Frontal cortex (tissue), 4 donors: ENCODE measurements around the gene RPA1. TPM values are rescaled to one million over a fixed set of nuclear protein-coding genes. Genes with fewer than 3 reads are reported as not detected.
"Not testable (repeated sequence)": the region's sequence is repeated elsewhere in the genome, so short reads cannot be mapped to it uniquely, and the experiment has no call there.

ENCODE experiments used
- DNase-seq, 2 donors: peaks; one replicate each; pipeline ENCODE4 v3.0.0; 2012; ENCODE audit warnings: low spot score in 2 of 2
- FAIRE-seq: peaks from 2 replicates; lab custom pipeline; 2012; peaks lifted over from hg19 to GRCh38; lab: Jason Lieb, UNC
- total RNA-seq: library from RNA; depleted of rRNA; stranded (reverse); fragments of >200 nt; gene quantifications from one replicate; pipeline ENCODE4 v1.2.3, GENCODE V29; 2014
- donor health status: control.
- donor health status: control.
- donor health status: control.

Gene RPA1
- total RNA-seq, 1 donor from 2014 or later: 19.2 TPM

DNA sequence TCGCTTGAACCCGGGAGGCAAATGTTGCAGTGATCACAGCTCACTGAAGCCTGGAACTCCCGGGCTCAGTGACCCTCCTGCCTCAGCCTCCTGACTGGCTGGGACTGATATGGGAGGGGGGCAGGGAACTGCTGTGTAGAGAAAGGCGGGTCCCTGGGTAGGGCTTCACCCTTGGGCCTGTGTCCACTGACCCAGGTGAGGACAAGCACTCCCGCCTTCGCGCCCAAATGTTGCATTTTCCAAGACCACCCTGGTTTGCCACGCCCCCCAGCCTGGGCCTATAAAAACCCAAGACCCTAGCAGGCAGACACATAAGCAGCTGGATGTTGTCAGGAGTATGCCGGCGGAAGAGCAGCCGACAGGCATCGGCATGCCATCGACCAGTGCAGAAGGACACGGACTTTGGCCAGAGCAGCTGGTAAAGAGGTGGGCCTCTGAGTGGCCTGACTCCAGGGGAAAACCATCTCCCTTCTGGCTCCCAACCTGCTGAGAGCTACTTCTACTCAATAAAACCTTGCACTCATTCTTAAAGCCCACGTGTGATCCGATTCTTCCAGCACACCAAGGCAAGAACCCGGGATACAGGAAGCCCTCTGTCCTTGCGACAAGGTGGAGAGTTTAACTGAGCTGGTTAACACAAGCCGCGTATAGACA, 19.2 kb upstream of the RPA1 start:
- DNase-seq (no peak), FAIRE-seq (no peak)

DNA sequence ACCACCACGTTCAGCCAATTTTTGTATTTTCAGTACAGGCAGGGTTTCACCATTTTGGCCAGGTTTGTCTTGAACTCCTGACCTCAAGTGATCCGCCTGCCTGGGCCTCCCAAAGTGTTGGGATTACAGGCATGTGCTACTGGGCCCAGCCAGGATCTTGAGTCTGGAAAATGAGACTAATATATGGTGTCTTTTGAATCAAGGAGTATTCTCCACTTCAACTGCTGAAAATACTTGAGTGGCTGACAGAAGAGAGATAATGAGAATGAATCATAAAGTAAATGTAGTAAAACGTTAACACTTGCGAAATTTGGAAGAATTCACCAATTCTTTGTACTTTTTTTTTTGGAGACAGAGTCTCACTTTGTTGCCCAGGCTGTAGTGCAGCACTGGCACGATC, 16.7 kb upstream of the RPA1 start:
- FAIRE-seq: no peak
- DNase-seq: no peak

DNA sequence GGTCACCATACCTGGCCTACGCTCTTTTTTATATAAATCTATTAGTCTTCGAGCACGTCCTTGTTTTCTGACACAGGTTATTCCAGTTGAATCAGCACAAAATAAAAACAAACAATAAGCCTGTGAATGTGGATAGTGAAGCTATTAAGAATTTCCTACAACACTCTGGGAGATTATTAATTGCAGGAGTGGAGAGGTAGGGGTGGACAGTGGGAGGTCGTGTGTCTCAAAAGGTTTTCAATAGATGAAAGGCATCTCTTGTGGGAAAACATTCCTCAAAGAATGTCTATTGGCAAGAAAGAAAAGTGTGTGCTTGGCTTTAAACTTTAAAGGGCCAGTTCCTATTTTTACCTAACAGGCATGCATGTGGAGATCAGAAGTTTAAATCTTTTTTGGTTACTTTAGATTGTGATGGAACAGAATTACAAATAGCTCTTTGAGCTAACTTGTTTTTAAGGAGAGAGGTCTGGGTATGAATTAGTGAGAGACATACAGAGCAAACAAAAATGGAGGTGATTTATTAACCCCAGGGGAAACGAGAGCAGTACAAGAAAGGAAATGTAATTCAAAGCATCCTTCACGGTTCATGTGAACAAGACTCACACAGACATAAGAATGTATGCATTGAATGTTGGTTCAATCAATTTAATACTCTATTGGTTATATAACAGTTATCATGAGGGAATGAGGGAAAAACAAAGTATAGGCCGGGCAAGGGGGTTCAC, 9.1 kb upstream of the RPA1 start:
- no peak for DNase-seq

DNA sequence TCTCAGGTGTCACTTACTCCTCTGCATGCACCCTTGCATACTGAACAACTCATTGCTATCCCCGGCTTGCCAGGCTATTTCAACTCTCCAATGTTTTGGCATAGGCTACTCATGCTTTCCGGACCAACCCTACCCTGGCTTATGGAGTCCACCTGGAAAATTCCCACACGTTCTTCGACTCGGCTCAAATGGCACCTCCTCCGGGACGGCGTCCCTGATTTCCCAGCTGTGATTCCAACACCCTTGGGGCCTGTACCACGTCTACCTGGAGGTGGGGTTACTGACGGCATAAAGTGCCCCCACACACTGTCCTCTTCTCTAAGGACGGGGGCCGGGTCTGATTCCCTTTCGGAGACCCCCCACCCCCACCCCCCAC, 601 bp upstream of the RPA1 start:
- FAIRE-seq: no peak

More for the DNA sequence above, 9.1 kb upstream of the RPA1 start:
- no peak for FAIRE-seq

DNA sequence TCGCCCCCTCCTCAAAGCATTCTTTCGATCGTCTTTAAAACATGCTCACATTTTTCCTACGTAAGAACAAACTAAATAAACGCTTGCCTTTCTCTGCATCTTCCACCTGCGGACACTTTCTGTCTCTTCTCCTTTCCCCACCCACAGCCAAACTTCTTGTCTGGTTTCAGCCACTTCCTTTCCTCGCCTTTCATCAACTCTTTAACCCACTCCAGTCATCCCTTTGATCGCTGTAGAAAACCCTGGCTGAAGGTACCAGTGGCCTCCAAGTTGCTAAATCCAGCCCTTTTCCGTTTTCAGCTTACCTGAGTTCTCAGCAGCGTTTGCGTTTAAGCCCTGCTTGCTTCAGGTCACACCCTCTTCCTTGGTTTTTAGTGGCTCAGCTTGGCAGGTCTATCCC, 483 bp downstream of the RPA1 start:
- DNase-seq (peak; percentile 12 to 24), FAIRE-seq (no peak)

More for the DNA sequence above, 601 bp upstream of the RPA1 start:
- peak in 1 of 2 donors; percentile 24 for DNase-seq

DNA sequence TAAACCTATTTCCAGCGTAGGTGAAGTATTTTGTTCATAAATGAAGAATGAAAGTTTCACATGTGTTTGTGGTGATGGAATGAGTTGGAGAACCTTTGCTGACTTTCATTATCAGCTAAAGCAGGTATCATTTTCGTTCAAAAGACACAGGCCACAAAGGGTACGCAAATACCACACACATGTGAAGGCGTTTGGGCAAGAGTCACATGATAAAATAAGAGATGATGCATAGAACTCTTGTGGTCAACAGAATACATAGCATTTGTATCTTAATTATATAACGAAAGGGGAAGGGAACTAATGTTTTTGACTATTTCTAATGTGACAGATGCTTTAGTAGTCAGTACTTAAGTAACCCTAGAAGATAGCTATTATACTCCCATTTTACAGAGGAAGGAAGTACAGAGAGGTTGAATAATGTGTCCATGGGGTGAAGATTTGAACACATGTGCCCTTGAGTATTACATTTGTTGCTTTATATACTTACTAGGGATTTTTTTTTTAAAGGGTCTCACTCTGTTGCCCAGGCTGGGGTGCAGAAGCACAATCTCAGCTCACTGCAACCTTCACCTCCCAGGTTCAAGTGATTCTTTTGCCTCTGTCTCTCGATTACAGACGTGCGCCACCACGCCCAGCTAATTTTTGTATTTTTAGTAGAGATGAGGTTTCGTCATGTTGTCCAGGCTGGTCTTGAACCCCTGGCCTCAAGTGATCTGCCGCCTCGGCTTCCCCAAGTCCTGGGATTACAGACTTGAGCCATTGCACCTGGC, 4.8 kb downstream of the RPA1 start:
- no peak for FAIRE-seq
- DNase-seq: no peak

DNA sequence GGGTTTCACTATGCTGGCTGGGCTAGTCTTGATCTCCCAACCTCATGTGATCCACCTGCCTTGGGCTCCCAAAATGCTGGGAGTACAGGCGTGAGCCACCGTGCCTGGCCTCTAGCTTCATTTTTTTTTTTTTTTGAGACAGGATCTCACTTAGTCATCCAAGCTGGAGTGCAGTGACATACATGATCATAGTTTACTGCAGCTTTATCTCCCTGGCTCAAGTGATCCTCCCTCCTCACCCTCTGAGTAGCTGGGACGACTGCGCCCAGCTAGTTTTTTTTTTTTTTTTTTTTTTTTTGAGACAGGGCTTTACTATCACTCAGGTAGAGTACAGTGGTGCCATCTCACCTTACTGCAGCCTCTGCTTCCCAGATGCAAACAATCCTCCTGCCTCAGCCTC, 9.7 kb downstream of the RPA1 start:
- DNase-seq (no peak), FAIRE-seq (no peak)

DNA sequence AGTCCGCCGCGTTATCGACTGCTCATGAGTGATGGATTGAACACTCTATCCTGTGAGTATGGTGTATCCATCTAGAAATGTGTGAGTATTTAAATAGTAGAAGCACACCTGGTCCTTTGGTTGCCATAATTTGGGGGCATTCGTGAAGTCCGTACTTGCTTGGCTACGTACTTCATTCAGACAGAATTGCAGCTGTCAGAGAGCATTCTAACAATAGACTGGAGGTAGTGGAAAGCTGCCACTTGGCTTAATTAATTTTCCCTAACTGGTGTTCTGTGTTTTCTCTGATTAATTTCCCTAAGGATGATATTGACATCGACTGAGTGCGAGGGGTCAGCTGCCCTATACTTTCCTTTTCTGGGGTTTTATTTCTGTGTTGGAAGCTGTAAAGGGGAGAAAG, 14.1 kb downstream of the RPA1 start:
- FAIRE-seq (no peak), DNase-seq (no peak)

DNA sequence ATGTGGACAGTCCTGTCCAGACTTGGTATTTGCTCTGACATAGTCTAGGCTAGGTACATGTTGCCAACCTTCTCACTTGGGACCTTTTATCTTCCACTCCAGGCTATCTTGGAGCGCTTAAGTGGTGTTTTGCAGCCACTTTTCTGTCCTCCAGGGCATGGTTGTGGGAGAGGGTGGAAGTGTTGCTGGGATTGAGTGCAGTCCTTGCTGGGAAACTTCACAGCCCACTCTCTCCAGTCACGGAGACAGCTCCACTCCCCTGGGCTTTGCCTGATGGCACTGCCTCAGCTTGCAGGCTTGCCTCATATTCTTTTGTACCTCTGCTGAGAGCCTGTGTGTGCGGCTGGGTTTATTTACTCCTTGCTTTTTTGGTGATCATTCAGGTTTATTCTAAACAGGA, 17.4 kb downstream of the RPA1 start:
- FAIRE-seq (no peak), DNase-seq (no peak)

DNA sequence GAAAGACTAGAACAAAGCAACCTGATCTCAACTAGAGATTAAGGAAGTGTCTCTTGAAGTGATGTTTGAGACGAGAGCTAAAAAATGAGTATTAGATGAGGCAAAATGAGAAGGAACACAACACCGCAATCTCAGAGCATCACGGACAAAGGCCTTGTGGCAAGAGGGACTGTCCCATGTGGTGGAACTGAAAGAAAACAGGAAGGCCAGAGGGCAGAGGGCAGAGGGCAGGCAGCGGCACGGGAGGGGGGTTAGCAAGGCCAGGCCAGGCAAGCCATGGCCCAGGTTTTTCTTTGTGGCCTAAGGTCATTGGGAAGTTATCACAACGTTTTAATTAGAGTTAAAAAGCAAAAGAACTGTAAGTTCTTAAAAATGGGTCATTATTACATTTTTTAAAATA, 22.5 kb downstream of the RPA1 start:
- FAIRE-seq (no peak), DNase-seq (no peak)

DNA sequence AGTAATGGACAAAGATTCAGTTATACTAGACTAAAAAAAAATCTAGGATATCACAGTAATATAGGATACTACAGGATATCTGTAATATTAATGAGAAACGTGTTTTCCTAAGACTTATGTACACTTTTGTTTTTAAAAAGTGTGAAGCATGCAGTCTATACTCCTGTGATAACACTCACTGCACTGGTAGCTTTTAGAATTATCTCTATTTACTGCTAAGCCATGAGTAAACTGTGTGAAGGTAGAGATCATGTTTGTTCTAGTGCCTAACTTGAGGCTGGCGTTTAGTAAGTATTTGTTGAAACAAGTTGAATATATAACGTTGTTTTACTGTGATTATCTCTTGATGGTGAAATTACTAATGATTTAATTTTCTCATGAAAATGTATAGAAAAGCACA, 23.9 kb downstream of the RPA1 start:
- no peak for FAIRE-seq
- DNase-seq: no peak

DNA sequence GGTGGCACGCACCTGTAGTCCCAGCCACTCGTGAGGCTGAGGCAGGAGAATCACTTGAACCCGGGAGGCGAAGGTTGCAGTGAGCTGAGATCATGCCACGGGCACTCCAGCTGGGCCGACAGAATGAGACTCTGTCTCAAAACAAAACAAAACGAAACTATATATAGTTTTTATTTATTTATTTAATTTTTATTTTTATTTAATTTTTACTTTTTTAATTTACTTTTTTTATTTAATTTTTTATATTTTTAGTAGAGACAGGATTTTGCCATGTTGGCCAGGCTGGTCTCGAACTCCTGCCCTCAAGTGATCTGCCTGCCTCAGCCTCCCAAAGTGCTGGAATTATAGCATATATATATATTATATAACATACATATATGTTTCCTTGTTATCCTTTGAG, 26.7 kb downstream of the RPA1 start:
- DNase-seq: not testable (repeated sequence)

DNA sequence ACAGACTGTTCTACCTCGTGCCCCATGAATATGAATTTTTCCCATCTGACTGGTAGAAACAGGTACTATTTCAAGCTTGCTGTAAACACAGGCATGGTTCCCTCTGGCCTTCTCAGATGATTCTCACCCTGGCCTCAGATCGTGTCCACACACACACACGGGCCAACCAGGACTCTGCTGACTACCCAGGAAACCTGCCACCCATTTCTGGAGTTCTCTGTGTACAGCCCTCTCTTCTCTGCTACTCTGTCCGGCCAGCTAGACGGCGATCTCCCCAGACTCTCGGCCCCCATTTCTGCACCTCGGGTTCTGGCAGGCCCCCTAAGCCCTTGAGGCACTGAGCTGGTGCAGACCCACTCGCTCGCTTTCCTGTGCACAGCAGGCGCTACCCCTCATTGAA, 31.2 kb downstream of the RPA1 start:
- no peak for DNase-seq
- FAIRE-seq: no peak

More for the DNA sequence above, 26.7 kb downstream of the RPA1 start:
- FAIRE-seq: not testable (repeated sequence)

DNA sequence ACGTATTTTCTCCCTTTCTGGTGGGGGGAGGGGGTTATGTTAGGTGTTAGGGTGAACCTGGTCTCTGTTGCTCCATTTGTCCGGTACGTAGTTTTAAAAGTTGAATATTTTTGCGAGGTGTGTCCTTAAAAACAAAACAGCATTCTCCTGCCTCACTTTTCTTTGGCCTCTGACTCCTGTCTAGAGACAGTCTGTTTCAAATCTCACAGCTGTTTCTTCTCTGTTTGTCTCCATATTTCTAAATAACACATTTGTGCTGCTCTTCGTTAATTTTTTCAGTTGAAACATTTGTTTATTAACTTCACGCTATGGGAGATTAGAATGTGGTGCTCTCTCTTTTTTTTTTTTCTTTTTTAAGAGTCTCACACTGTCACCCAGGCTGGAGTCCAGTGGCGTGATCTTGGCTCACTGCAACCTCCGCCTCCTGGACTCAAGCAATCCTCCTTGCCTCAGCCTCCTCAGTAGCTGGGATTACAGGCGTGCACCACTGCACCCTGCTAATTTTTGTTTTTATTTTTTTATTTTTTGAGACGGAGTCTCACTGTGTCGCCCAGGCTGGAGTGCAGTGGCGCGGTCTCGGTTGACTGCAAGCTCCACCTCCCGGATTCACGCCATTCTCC, 31.7 kb downstream of the RPA1 start:
- FAIRE-seq (no peak), DNase-seq (no peak)

DNA sequence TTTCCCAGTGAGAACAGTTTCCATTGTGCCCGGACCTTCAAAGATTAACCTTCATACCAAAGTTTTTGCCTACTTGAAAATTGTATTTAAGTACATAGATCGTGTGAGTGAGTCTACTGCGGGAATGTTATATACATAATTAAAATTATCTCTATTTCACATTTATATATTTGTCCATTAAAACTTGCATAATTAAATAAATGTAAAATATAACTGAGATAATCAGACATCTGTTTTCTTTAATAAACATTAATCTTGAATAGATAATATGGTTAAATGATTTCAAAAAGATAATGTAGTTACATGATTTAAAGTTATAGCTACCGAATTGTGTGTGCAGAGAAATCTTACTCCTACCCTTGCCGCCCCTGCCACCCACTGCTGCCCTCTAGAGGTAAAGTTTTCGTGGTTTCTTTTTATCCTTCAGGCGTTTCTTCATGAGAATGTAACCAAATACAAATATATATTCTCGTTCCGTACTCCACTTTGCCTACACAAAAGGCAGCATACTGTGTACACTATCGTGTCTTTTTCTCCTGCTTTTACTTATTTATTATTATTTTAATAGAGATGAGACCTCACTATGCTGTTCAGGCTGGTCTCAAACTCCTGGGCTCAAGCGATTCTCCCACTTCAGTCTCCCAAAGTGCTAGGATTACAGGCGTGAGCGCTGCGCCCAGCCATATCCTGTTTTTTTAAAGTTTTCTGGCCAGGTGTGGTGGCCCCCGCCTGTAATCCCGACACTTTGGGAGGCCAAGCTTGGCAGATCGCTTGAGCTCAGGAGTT, 35.6 kb downstream of the RPA1 start:
- no peak for FAIRE-seq
- no peak for DNase-seq

DNA sequence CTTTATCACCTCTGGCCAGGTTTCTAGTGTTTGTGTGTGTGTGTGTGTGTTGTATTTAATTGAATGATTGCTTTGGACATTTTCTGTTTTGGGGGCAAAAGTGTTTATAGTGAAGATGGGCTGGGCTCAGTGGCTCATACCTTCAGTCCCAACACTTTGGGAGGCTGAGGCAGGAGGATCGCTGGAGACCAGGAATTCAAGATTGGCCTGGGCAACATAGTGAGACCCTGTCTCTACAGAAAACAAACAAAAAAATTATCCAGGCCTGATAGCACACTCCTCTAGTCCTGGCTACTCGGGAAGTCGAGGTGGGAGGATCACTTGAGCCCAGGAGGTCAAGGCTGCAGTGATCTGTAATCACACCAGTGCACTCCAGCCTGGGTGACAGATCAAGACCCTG, 37.5 kb downstream of the RPA1 start:
- DNase-seq (no peak), FAIRE-seq (no peak)

DNA sequence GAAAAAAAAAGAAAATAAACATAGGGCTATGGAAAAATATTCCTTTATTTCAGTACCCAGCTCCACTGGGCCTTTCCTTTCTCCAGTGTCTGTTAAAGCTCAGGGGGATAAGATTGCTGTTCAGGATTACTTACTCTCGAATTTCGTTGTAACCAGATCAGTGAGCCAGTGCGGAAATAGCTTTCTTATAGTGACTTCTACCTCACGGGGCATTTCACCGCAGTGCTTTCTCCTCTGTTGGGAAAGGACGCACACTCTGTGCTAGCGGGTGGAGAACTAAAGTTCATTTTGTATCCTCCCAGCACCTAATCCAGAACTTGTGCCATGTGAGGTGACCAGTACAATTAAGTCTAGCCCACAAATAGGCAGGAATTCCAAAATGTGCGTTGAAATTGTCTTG, 38.3 kb downstream of the RPA1 start:
- DNase-seq: no peak
- FAIRE-seq: no peak

DNA sequence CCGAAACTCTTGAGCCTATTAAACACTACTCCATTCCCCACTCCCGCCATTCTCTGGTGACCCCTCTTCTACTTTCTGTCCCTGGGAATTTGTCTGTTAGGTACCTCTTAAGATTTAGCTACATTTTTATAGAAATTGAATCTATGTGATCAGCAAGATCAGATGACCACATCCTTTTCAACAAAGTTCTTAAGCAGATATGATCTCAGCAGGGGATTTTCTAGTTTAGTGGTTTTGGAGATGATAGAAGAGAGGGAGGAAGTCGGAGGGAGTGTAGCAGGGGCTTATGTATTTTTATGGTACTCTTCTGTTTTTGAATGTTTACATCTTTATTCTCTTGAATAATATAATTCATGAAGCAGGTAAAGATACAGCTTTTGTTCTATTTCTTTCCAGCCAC, 40.8 kb downstream of the RPA1 start:
- FAIRE-seq: no peak

DNA sequence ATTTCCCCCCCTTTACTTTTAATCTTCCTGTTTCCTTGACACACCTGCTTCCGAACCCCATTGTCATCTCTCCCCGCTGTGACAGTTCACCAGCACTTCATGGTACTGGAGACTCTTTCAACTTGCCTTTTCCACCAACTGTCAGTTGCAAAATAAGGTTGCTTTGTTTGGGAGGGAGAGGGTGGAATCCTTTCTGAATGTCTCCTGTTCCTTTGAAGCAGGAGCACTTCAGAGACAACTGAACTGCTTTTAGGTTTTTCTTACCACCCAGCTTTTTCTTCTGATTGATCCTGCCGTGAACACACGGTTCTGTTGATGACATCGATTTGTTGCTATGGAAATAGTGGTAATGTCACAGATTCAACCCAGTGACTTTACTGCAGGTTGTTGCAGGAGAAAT, 42.0 kb downstream of the RPA1 start:
- DNase-seq (no peak), FAIRE-seq (no peak)

More for the DNA sequence above, 40.8 kb downstream of the RPA1 start:
- no peak for DNase-seq

DNA sequence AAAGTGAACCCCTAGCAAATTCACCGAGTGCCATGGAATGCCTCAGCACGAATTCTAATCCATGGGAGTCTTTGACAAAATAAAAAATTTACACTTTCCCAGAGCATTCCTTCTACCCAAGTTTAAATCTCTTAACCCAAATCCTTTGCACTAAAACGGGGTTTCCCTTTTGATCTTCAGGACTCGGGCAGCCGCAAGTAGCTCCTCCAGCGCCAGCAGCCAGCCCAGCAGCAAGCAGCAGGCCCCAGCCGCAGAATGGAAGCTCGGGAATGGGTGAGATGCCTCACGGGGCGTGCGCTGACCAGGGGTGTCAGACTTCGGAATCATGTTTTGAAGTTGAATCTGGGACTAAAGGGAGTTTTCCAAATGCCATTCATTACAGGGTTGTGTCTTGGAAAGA, 42.4 kb downstream of the RPA1 start:
- FAIRE-seq: no peak
- DNase-seq: no peak
